ENCODE measurements around the gene MTMR11.
"Not testable (repeated sequence)": the region's sequence is repeated elsewhere in the genome, so short reads cannot be mapped to it uniquely, and the experiment has no call there.

Gene MTMR11

DNA sequence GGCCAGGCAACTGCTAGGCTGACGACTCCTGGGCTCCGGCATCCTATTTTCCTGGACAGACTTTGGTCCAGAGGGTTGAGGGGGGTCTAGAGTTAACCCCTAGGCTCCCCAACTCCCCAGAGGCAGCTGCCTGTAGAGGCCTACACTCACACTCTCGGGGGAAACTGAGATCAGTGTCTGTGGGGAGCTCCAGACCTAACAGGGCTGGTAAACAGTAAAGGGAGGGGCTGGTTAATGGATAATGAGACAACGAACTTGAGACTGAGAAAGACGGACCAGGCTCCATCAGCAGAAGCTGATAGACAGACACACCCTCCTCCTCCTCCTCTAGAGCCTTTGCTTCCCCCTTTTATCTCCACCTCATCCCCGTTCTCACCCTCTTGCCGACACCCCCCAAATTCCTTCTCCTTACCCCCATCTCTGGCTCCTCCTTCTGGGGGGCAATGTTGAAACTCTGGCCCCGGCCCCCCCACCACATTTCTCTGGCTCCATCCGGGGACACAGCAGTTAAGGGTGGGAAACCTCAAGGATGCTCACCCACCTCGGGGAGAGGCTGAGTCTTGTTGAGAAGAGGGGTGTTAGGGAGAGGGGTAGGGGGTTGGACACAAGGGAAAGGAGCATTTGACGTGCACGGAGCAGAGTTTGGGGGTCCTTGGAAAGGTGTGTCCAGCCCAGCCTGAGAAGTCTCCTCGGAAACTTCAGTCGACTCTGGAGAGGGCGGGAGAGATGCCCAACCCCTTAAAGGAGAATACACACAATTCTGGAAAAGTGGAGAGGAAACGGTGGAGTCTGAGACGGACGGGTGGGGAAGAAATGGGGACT lies at the start of gene MTMR11:
Gene MTMR11 (minus strand): TSS at position 710 of the 822 bp plus-strand sequence. CDS start 232 bp downstream, at position 478.
- DNase-seq = no peak

DNA sequence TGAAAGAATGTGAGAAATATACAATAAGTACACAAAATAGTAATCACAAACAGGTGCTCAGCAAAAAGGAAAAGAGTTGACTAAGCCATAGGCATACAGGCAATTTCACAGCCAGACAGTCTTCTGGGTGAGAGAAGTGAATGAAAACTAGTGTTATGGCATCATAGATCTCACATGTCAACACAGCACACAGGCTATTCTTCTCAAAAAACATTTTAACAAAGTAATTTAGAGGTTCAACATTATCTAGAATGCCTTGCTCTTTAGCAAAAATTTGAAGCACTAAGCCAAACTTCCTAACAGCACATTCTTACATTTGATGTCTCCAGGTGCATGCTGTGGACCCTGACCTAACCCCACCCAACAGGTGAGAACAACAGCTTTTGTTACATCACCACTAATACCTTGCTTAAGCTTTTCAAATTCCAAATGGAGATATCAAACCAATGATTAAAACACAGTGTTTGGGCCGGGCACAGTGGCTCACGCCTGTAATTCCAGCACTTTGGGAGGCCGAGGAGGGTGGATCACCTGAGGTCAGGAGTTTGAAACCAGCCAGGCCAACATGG lies 43.4 kb upstream of the MTMR11 start:
- DNase-seq = no peak

- DNase-seq = no peak
Observed at GRCh38 chr1:149979245-149979971, 42.7 kb upstream of the MTMR11 start.

DNA sequence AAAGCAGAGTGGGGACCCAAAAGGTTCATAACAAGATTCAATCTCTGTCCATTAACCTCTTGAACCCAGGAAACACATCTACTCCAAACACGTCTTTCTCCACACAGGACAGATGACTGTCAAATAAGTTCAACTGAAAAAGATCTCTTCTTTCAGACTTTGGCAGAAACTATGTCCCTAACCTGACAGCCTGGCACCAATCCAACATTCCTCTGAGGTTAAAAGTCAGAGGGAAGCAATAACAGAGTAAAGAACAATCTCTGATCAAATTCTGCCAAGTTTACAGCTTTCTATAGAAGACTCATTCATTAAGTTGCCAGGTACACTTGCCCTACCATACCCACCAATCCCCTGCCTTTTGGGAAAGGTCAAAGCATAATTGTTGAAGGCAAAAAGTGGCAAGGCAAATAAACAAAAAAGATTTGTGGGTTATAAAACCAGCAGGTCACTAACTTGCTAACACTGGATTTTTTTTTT lies 41.9 kb upstream of the MTMR11 start:
- DNase-seq = no peak

GRCh38 chr1:149977345-149977744 lies 40.7 kb upstream of the MTMR11 start:
- no peak for DNase-seq

DNA sequence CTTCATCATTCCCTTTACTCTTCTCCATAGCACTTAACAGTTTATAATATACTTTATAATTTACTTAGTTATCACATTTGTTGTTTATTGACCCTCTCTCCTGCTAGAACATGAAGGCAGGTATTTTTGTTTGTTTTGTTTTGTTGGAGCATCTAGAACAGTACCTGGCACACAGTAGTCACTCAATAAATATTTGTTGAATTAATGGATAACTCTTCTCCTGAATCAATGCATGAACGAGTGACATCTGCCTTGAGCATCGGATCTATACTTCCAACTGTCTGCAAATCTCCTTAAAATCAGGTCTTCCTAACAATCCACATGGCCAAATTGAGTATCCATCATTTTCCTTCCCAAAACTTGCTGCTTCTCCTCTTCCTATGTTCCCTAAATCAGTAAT lies 35.9 kb upstream of the MTMR11 start:
- no peak for DNase-seq

GRCh38 chr1:149967646-149968045 lies 31.0 kb upstream of the MTMR11 start:
- no peak for DNase-seq

- DNase-seq = no peak
Observed at GRCh38 chr1:149967041-149967440, 30.4 kb upstream of the MTMR11 start.

DNA sequence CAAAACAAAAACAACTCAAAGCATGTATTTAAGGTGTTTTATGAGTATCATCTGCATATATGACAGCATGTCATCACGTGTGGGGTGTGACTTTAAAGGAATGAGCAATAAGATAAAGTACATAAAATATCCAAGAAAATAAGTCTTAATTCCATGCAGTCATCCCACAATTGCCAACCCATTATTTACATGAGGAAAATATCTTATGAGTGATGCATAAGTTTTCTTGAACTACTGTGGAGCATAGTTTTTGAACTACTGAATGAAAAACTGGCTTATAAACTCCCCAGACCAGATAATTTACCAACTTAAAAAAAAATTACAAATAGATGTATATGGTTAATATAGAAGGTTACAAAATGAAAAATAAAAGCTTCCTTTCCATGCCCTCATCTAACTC lies 29.7 kb upstream of the MTMR11 start:
- no peak for DNase-seq

DNA sequence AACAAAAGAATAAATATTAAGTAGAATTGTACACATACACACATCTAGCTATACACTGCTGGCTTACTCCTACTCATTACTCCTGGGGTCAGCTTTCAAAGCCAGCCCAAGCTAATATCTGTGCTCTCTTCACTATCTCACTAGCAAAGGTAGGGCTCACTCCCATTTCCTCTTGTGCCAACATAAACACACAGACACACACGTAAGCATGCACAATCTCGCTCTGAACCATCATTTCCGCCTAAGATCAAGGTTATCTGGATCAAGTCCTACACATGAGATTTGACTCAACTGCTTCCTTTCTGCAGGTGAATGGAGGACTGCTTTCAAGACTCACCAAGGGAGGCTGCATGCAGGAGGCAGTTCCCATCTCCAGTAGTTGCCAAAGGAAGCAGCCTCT lies 28.8 kb upstream of the MTMR11 start:
- DNase-seq = peak; percentile 8

DNA sequence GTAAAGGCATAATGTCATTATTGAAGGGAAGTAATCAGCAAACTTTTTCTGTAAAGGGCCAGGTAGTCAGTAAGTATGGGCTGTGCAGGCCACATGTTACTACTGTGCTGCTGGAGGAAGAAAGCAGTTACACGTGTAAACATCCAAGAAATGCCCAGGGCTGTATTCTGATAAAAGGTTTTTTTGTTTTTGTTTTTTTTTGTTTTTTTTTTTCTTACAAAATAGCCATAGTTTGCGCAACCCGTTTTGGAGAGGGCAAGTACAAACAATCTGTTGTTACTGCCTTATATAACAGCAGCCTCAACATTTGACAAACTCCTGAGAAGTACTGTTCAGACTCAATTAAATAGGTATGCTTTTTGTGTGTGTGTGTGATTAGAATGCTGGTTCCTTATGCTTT lies 26.7 kb upstream of the MTMR11 start:
- DNase-seq = no peak

DNA sequence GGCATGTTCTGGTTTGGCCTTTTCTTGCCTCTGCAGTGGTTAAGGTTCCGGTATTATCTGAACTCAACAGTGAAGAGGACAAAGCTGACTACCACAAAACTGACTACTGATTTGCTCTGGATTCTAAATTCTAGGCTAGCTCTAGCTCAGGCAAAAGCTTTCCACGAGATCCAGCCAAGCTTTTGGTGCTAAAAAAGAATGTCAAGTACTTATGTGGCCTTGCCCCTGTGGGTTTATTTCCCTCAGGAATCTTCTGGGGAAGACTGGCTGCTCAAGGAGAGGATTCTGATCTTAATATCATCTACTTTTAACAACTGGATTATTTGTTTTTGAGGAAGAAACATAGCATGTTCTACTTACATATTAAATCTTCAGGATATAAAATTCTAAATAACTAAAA lies 26.1 kb upstream of the MTMR11 start:
- no peak for DNase-seq

DNA sequence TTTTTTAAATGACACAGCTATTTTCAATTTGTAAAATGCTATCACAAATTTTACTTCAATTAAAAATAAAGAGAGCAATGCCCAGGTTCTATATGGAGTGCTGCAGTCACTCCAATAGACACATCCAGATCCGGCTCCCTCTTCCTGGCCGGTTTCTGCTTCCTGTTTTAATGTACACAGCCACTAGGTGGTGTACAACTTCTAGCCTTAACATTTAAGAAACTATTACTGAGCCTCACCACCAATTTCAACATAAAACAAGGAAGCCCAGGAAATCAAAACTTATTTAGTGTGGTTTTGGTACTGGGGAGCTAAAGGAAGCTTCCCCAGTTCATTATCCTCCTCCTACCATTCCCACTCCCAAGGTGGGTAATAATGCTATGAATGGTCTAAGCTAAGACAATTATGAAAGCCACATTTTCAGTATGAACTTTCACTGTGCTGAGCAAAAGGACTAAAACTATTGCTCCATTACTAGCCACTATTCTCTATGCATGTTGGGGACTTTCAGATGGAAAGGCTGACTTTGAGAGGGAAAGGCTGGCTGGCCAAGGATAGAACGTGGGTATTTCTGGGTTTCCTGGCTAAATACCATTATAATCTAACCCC lies 25.5 kb upstream of the MTMR11 start:
- peak; percentile 74 for DNase-seq

DNA sequence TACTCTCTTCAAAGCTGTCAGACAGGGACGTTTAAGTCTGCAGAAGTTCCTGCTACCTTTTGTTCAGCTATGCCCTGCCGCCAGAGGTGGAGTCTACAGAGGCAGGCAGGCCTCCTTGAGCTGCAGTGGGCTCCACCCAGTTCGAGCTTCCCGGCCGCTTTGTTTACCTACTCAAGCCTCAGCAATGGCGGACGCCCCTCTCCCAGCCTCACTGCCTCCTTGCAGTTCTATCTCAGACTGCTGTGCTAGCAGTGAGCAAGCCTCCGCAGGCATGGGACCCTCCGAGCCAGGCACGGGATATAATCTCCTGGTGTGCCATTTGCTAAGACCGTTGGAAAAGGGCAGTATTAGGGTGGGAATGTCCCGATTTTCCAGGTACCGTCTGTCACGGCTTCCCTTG lies 20.9 kb upstream of the MTMR11 start:
- not testable (repeated sequence) for DNase-seq

- no peak for DNase-seq
Observed at GRCh38 chr1:149949911-149950310, 13.2 kb upstream of the MTMR11 start.

- DNase-seq = no peak
Observed at GRCh38 chr1:149945206-149945605, 8.5 kb upstream of the MTMR11 start.

DNA sequence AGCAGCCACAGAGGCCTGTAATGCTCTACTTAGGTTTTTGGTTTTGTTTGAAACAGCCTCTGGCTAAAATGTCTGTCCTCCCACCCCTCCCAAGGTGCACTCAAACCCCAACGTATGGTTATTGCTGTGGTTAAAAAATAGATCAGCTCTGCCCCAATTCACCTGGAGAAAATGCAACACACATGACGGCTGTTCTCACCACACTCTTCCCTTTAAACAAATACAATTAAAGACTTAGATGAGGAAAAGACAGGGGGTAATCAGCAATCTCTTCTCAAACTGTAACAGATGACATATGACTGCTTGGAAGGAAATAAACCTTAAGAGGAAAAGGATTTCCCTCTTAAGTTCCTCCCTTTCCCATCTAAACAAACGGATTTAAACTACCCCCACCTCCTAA lies 6.2 kb upstream of the MTMR11 start:
- DNase-seq = no peak

- no peak for DNase-seq
Observed at GRCh38 chr1:149942207-149942606, 5.5 kb upstream of the MTMR11 start.

GRCh38 chr1:149940427-149940826 lies 3.7 kb upstream of the MTMR11 start:
- DNase-seq = no peak

- not testable (repeated sequence) for DNase-seq
Observed at GRCh38 chr1:149938668-149939003, 2.0 kb upstream of the MTMR11 start.

- DNase-seq = no peak
Observed at GRCh38 chr1:149937759-149938158, 1.1 kb upstream of the MTMR11 start.

- no peak for DNase-seq
Observed at GRCh38 chr1:149936992-149937705, 470 bp upstream of the MTMR11 start.

GRCh38 chr1:149934356-149934755 lies 2.3 kb downstream of the MTMR11 start:
- no peak for DNase-seq

Measured in CD4-positive, alpha-beta T cell treated with Interleukin-17A for 1 hour (primary cell).